AG09309 (cell line): ENCODE data around the gene MAP3K20.

Experiments used
- DNase-seq: peaks from one replicate; pipeline ENCODE4 v3.0.0-alpha.2; 2010; ENCODE audit warnings: low read depth
- H3K4me3 ChIP-seq: 2 replicates; pipeline ENCODE4 v1.5.1; 2011; ENCODE audit warnings: mild to moderate bottlenecking, low read depth, low read length, moderate library complexity; ENCODE audit not compliant: control insufficient read depth
- TF ChIP-seq, protein P1 (sequence below): IDR thresholded peaks from 2 replicates; pipeline ENCODE4 v1.5.1; 2011; ENCODE audit warnings: mild to moderate bottlenecking, low read depth, low read length, inconsistent platforms; ENCODE audit not compliant: insufficient read depth, control insufficient read depth; ENCODE audit errors: missing control alignments

MAP3K20 gene

DNA sequence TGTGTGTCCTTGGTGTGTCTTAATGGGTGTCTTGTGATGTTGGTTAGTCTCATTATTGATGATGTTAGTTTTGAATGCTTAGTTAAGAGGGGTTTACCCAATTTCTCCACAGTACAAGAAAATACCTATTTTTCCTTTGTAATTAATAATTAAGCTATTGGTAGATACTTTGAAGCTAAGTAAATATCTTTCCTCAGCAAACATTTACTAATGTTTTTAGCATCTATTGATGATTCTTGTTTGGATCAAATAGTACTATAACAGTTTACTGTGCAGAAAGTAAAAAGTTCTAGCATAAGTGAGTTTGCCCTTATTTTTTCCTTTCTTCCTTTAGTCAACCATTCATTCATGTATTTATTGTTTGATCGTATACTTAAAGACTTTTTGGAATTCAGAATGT is 19.1 kb downstream of the MAP3K20 start:
- H3K4me3 ChIP-seq, result no peak overlapping the region
- TF ChIP-seq, protein P1, sequence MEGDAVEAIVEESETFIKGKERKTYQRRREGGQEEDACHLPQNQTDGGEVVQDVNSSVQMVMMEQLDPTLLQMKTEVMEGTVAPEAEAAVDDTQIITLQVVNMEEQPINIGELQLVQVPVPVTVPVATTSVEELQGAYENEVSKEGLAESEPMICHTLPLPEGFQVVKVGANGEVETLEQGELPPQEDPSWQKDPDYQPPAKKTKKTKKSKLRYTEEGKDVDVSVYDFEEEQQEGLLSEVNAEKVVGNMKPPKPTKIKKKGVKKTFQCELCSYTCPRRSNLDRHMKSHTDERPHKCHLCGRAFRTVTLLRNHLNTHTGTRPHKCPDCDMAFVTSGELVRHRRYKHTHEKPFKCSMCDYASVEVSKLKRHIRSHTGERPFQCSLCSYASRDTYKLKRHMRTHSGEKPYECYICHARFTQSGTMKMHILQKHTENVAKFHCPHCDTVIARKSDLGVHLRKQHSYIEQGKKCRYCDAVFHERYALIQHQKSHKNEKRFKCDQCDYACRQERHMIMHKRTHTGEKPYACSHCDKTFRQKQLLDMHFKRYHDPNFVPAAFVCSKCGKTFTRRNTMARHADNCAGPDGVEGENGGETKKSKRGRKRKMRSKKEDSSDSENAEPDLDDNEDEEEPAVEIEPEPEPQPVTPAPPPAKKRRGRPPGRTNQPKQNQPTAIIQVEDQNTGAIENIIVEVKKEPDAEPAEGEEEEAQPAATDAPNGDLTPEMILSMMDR, result no peak
- DNase-seq, result no peak

GRCh38 chr2:173095356-173095755 is 19.7 kb downstream of the MAP3K20 start:
- DNase-seq, result no peak
- H3K4me3 ChIP-seq, result no peak overlapping the region
- TF ChIP-seq, protein P1, result no peak

DNA sequence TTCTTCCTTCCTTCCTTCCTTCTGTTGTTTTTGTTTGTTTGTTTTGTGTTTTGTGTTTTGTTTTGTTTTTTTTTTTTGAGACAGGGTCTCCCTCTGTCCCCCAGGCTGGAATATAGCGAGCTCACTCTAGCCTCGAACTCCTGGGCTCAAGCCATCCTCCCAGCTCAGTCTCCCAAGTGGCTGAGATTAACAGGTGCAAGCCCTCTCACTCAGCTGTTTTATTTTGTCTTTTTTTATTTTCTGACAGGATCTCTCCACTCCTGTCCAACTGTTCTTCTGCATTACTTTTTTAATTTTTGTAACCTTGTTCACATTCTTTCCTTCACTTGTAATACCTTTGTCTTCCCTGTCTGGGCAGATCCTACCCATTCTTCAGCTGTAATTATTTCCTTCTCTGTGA is 23.6 kb downstream of the MAP3K20 start:
- no peak overlapping the region for H3K4me3 ChIP-seq
- TF ChIP-seq, protein P1, result no peak

DNA sequence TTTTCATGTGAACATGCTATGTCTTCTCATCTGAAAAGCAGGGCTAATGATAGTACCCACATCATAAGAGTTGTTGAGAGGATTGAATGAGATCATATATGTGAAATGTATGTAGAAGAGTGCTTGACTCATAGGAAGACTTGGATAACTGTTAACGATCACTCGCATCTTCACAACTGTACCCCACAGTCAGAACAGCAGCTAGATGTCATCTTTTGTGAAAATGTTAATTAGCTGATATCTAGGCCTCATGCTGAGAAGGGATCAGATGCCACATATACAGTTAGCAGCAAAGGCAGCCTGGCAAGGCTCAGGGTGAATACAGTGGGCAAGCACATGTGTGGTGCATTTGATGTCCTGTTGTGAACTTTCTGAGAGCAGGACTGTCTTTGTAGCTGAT is 24.2 kb downstream of the MAP3K20 start:
- DNase-seq, result no peak
- TF ChIP-seq, protein P1, result no peak
- H3K4me3 ChIP-seq, result no peak overlapping the region

More for the DNA sequence above, 23.6 kb downstream of the MAP3K20 start:
- no peak for DNase-seq

GRCh38 chr2:173101687-173102086 is 26.0 kb downstream of the MAP3K20 start:
- no peak overlapping the region for H3K4me3 ChIP-seq
- TF ChIP-seq, protein P1, result no peak
- no peak for DNase-seq

GRCh38 chr2:173104156-173104555 is 28.5 kb downstream of the MAP3K20 start:
- no peak overlapping the region for H3K4me3 ChIP-seq
- TF ChIP-seq, protein P1, result no peak
- DNase-seq, result no peak
